OCI-LY7 (cell line): ENCODE data around the gene CFAP157.

Source experiments
- EZH2phosphoT487 ChIP-seq: fragments of 200-600 bp; sonication (generic); IDR thresholded peaks from 2 replicates; pipeline ENCODE4 v1.6.1; 2018; ENCODE audit warnings: low read depth, borderline replicate concordance, mild to moderate bottlenecking, mixed run types, antibody characterized with exemption, low read length, moderate library complexity, mixed read lengths
- TF ChIP-seq, protein P1 (sequence below): fragments of 200-600 bp; sonication (generic); conservative IDR thresholded peaks from 2 replicates; pipeline ENCODE4 v1.5.1; 2014; ENCODE audit warnings: mild to moderate bottlenecking, antibody characterized with exemption, low read length, moderate library complexity, mixed read lengths

DNA sequence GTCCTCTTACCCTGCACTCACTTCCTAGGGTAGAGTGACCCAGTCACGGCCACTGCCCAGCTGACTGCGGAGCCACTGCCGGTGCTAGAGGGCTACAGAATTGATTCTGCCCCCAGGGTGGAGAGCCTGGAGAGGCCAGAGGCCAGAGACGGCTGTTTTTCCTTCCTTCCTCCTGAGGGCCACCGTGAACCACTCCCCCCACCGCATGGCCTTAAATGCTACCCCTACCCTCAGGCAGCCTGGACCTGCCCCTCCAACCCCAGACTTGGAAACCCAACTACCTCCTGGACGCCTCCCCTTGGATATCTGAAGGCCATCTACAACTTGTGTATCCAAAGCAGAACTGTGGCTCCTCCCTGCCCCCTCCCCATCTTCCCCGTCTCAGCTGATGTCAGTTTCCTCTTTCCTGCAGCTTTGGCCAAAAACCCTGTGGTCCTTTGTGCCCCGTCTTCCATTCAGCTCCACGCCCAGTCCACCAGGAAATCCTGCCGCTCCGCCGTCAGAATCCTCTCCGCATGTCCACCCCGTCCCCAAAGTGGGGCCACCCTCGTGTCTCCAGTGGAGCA, 55.4 kb downstream of the CFAP157 start:
- TF ChIP-seq, protein P1, sequence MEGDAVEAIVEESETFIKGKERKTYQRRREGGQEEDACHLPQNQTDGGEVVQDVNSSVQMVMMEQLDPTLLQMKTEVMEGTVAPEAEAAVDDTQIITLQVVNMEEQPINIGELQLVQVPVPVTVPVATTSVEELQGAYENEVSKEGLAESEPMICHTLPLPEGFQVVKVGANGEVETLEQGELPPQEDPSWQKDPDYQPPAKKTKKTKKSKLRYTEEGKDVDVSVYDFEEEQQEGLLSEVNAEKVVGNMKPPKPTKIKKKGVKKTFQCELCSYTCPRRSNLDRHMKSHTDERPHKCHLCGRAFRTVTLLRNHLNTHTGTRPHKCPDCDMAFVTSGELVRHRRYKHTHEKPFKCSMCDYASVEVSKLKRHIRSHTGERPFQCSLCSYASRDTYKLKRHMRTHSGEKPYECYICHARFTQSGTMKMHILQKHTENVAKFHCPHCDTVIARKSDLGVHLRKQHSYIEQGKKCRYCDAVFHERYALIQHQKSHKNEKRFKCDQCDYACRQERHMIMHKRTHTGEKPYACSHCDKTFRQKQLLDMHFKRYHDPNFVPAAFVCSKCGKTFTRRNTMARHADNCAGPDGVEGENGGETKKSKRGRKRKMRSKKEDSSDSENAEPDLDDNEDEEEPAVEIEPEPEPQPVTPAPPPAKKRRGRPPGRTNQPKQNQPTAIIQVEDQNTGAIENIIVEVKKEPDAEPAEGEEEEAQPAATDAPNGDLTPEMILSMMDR: no peak
- TF ChIP-seq EZH2phosphoT487: no peak
